ENCODE measurements around the gene GPR15.

DNA sequence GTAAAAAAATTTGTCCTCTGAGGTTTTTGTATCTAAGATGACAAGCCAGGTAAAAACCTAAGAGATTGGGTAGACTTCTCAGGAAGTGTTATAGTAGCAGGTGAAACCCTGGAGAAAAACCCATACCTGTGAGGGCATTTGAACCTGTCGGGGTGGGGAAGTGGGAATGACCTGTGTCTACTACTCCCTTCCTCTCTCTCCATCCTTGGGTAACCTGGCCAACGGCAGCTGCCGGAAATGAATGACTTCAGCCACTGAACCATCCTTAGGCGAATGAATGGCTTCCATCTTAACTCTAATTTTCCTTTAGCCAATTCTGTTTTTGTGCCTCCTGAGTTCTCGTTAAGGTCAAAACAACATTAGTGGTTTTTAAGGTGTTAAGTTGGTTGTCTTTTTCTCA is 16.8 kb downstream of the GPR15 start:
- TF ChIP-seq, protein P1, sequence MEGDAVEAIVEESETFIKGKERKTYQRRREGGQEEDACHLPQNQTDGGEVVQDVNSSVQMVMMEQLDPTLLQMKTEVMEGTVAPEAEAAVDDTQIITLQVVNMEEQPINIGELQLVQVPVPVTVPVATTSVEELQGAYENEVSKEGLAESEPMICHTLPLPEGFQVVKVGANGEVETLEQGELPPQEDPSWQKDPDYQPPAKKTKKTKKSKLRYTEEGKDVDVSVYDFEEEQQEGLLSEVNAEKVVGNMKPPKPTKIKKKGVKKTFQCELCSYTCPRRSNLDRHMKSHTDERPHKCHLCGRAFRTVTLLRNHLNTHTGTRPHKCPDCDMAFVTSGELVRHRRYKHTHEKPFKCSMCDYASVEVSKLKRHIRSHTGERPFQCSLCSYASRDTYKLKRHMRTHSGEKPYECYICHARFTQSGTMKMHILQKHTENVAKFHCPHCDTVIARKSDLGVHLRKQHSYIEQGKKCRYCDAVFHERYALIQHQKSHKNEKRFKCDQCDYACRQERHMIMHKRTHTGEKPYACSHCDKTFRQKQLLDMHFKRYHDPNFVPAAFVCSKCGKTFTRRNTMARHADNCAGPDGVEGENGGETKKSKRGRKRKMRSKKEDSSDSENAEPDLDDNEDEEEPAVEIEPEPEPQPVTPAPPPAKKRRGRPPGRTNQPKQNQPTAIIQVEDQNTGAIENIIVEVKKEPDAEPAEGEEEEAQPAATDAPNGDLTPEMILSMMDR (conservative IDR thresholded peaks at IDR 0.05; ENCODE audit: low read depth in 2 of 2), result no peak
- TF ChIP-seq ZNF114 (CRISPR knock-in tag; IDR thresholded peaks at IDR 0.05) (no peak), EZH2 (IDR thresholded peaks at IDR 0.05; ENCODE audit: low read depth, unreplicated experiment) (no peak), EZH2phosphoT487 (IDR thresholded peaks at IDR 0.05; ENCODE audit: unreplicated experiment) (no peak), CREB1 (CRISPR knock-in tag; IDR thresholded peaks at IDR 0.05; ENCODE audit: low read depth) (no peak)
- TF ChIP-seq, protein P2, sequence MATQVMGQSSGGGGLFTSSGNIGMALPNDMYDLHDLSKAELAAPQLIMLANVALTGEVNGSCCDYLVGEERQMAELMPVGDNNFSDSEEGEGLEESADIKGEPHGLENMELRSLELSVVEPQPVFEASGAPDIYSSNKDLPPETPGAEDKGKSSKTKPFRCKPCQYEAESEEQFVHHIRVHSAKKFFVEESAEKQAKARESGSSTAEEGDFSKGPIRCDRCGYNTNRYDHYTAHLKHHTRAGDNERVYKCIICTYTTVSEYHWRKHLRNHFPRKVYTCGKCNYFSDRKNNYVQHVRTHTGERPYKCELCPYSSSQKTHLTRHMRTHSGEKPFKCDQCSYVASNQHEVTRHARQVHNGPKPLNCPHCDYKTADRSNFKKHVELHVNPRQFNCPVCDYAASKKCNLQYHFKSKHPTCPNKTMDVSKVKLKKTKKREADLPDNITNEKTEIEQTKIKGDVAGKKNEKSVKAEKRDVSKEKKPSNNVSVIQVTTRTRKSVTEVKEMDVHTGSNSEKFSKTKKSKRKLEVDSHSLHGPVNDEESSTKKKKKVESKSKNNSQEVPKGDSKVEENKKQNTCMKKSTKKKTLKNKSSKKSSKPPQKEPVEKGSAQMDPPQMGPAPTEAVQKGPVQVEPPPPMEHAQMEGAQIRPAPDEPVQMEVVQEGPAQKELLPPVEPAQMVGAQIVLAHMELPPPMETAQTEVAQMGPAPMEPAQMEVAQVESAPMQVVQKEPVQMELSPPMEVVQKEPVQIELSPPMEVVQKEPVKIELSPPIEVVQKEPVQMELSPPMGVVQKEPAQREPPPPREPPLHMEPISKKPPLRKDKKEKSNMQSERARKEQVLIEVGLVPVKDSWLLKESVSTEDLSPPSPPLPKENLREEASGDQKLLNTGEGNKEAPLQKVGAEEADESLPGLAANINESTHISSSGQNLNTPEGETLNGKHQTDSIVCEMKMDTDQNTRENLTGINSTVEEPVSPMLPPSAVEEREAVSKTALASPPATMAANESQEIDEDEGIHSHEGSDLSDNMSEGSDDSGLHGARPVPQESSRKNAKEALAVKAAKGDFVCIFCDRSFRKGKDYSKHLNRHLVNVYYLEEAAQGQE (IDR thresholded peaks at IDR 0.05; ENCODE audit: unreplicated experiment), result no peak
